G401.6 (cell line): ENCODE data around the gene ZBTB44.

Experiments
- FAIRE-seq: peaks from 2 replicates; lab custom pipeline; 2012; peaks lifted over from hg19 to GRCh38; lab: Jason Lieb, UNC

ZBTB44 gene

DNA sequence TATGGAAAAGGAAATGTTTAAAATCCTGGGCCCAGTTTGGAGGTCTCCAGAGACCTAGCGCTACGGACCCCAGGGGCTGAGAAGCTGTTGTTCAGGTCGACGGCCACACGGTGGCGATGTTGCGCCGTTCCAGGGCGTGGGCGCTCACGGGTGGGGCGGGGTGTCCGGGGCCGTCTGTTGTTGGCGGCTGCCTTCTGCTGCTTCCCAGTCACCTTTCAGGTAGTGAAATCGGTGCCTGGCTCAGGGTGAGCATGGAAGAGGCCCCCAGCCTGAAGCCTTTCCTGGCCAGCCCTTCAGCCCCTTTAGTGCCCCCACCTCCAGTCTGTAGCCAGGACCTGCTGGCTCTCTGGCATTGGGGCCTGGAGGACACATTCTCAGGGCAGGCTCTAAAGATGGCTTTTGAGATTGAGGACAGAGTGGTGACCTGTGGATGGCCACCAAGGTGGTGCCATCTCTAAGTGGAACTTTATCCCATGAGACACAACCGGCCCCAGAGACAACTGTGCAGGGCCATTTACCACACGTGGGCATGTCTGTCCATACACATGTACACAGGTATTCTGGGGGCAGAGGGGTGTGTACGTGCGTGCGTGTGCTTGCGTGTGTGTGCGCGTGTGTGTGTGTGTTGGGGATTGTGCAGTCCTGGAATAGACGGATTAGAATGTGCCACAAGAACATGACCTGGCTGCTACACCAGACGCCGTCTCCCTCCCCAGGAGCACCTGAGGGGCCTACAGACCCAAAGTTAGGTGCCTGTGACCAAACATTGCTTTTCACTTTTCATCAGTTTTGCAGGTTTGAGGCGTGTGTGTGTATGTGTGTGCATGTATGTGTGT lies 101.4 kb downstream of the ZBTB44 start:
- no peak for FAIRE-seq

DNA sequence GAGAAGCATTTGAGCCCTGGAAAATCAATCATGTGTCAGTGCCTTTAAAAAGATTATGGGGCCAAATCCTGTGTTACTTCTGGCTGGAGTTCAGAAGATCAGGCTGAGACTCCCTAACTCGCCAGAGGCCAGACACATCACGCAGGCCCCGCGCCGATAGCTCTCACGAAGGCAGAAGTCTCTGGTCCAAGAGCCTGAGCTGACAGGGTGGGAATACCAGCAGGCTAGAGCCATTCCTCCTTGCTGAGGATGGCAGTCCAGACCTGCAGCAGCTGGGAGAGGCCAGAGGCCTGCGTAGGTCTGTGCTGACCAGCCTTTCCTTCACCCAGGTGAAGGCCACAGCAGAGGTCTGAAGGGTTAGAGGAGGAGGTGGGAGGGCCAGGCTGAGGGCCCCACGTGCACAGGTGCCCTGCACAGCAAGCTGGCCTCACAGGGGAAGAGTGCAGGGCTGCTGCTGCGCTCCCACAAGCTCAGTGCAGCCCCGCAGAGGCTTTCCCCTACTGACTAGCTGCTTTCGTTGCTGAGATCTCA lies 102.2 kb downstream of the ZBTB44 start:
- no peak for FAIRE-seq

DNA sequence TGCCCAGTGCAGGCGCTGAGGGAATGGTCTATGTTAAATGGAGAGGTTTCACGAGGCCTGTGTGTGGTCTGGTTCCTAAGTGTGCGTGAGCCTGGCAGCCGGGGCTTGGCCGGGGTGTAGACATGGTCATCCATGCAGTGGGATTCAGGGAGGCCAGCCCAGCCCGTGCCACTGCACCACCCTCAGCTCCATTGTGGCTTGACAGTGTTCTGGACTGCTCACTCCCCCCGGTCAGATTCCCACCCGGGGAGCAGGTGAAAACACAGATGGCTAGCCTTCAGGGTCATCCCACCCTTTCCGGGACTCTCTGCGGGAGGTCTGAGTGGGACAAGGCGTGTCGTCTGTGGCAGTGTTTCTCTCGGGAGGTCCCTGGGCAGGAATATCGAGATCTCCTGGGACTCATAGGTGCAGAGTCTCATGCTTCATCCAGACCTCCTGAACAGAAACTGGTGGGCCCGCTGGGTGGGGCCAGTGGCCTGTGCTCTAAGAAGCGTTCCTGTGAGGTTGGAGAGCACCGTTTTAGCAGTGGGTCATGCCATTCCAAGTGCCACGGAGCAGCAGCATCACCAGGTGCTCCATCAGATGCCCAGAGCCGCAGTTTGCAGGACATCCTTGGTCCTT lies 102.8 kb downstream of the ZBTB44 start:
- FAIRE-seq = no peak

DNA sequence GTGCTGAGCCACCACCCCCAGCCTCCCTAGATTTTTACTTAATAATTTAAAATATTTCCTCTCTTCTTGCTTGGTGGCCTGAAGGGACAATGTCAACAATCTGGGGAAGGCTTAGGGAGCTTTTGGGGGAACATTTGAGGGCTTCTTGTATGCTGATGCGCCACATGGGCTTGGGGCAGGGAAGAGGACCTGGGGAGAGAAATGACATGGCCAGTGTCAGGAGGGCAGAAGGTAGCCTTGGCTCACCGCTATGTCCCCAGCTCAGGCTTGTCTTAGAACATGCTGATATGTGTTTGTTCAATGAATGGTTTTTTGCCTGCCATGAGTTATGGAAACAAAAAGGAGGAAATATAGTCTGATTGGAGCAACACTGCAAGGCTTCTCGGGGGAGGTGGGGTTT lies 103.6 kb downstream of the ZBTB44 start:
- no peak for FAIRE-seq

DNA sequence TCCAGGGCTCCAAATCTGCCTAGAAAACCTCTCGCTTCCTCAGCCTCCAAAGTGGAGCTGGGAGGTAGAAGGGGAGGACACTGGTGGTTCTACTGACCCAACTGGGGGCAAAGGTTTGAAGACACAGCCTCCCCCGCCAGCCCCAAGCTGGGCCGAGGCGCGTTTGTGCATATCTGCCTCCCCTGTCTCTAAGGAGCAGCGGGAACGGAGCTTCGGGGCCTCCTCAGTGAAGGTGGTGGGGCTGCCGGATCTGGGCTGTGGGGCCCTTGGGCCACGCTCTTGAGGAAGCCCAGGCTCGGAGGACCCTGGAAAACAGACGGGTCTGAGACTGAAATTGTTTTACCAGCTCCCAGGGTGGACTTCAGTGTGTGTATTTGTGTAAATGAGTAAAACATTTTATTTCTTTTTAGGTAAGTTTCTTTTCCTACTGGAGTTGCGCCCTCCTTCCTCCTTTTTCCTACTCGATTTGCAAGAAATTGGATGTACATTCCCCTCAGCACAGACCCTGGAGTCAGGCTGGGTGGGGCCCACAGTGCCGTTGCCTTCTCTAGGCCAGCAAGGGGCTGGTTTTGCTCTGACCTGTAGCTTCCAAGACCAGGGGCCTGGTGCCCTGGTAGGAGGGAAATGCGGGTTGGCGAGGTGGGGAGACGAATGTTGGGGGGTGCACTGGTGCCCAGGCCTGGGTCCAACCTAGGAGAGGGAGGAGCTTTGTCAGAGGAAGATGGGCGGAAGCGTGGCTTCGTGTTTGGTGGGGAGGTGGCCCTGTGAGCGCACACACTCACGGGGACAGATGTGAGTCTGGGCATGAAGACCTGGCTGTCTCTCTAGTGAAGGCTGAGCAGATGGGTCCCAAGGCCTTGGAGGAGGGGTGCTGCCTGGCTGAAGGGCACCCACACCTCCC lies 104.5 kb downstream of the ZBTB44 start:
- FAIRE-seq = no peak

DNA sequence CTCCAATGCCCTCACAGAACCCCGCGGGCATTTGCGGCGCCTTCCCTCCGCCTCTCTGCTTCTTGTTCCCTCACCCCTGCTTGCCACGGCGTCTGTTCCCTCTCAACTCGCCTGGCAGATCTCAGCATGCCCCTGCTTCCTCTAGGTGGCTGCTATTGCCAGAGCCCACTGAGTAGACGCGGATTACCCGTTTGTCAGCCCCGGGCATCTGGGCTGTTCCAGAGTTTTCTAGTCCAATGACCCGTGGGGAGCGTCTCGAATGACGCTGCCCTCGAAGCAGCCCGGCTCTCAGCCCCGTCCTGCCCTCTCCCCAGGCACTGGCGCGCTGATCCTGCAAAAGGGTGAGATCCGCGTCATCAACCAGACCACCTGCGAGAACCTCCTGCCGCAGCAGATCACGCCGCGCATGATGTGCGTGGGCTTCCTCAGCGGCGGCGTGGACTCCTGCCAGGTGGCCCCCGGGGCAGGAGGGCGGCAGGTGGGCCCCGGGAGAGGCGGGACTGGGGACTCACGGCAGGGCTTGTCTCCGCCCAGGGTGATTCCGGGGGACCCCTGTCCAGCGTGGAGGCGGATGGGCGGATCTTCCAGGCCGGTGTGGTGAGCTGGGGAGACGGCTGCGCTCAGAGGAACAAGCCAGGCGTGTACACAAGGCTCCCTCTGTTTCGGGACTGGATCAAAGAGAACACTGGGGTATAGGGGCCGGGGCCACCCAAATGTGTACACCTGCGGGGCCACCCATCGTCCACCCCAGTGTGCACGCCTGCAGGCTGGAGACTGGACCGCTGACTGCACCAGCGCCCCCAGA lies 105.4 kb downstream of the ZBTB44 start:
- no peak for FAIRE-seq

DNA sequence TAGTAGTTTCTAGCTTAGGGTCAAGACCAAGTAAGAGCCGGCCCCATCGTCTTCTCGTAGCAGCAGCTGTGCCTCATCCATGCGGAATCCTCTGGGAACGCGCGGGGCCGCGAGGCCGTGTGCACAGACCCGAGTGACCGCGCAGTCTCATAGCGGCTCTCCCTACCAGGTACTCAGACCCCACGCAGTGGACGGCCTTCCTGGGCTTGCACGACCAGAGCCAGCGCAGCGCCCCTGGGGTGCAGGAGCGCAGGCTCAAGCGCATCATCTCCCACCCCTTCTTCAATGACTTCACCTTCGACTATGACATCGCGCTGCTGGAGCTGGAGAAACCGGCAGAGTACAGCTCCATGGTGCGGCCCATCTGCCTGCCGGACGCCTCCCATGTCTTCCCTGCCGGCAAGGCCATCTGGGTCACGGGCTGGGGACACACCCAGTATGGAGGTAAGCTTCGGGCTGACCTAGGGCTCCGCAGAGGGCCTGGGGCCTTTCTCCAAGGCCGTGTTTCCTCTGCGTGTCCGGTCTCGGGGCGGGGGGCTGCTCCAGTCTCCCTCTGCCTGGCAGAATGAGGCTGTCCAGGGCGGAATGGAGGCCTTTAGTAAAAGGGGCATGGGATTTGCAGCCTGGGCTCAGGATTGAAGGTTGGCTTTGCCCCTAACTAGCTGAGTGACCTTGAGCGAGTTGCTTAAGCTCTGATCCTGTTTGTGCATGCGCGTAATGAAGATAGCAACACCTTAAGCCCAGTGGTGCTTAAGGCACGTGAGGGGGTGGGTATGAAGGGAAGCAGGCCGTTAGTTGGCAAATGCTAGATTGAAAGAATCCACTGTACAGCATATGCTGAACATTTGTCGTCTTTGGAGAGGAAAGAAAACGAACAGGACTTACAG lies 106.2 kb downstream of the ZBTB44 start:
- FAIRE-seq = no peak

DNA sequence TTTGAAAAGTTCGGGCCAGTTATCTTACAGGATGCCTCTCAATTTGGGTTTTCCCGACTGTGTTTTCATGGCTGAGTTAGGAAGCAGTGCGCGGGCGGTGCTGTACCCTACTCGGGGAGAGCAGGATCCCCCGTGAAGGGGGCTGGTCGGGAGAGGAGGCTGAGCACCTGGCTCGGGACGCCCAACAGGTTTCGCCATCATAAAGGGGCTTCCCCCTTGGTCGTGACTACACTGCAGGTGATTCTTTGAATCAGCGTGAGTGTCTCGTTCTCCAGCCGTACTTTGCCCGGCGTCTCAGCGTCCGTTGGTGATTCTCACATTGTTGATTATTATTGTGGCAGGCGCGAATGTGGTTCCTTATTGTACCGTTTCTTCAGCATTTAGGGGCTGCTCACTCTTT lies 108.6 kb downstream of the ZBTB44 start:
- FAIRE-seq = no peak

DNA sequence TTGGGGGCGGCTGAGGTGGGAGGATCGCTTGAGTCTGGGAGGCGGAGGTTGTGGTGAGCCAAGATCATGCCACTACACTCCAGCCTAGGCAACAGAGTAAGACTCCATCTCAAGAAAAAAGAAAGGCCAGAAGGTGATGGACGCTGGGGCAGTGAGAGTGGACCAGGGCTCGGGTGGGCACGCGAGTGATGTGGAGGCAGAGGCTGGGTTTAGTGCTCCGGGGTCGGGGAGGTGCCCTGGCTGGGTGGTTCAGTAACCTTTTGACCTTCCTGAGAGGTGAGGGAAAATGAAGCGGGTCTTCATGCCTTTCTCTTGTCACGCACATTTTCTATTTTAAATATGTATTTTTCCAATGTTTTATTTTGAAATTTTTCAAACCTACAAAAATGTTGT lies 110.0 kb downstream of the ZBTB44 start:
- no peak for FAIRE-seq

DNA sequence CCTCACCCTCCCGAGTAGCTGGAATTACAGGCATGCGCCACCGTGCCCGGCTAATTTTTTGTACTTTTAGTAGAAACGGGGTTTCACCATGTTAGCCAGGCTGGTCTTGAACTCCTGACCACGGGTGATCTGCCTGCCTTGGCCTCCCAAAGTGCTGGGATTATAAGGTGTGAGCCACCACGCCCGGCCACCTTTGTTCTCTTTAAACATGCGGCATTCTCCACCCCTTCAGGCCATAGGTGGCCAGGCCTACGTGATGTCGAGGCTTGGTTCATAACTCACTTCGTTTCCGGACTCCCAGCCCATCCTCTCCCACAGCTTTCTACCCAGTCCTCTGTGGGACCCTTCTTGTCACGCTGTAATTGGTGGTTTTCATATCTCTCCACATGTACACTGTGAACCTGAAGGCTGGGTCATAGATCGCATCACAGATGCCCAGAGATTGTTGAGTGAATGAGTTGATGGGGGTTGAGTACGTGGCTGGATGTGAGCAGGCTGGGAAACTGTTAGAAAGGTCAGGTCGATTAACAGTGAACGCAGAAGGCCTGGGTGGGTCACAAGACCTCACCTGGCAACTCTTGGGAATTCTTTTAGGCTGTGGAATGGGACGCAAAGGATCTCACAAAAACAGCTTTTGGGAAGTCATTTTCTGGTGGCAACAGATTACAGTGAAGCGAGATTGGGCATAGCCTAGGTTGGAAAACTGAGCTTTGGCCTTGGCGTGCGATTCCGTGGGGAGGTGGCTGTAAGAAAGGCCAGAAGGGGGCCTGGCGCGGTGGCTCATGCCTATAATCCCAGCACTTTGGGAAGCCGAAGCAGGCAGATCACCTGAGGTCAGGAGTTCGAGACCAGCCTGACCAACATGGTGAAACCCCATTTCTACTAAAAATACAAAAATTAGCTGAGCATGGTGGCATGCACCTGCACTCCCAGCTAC lies 110.7 kb downstream of the ZBTB44 start:
- FAIRE-seq = no peak

DNA sequence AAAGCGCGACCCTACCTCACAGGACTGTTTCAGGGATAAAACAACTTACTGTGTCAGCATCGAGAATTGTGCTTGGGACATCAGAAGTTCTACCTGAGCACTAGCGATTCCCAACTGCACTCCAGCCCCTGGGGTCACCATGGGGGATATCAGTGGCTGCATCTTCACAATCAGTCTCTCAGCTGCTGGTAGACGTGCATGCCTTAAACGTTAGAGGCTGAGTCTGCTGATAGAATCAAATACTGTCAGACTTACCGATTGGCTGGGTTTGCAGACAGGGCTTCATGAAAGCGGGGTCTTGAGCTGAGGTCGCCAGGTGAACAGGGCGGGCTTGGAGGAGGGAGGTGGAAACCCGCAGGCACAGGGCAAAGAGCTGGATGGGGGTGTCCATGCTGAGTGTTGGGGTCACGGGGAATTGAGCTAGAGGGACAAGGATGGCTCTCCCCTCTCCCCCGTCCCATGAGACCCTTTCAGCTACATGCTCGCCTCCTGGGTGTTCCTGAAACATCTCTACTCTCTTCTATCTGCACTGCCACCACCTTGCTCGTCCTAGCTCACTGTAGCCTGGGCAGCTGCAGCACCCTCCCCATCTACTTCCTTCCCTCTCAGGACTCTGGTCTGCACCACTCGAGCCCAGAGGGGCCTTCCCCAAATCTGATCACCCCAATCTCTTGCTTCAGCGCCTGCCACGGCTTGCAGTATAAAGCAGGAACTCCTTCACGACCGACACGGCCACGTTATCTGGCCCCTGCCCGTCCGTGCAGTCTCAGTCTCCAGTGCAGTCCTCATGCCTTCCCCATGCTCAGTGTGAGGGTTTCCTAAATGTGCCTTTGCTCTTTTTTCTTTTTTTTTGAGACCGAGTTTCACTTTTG lies 111.7 kb downstream of the ZBTB44 start:
- FAIRE-seq = no peak

DNA sequence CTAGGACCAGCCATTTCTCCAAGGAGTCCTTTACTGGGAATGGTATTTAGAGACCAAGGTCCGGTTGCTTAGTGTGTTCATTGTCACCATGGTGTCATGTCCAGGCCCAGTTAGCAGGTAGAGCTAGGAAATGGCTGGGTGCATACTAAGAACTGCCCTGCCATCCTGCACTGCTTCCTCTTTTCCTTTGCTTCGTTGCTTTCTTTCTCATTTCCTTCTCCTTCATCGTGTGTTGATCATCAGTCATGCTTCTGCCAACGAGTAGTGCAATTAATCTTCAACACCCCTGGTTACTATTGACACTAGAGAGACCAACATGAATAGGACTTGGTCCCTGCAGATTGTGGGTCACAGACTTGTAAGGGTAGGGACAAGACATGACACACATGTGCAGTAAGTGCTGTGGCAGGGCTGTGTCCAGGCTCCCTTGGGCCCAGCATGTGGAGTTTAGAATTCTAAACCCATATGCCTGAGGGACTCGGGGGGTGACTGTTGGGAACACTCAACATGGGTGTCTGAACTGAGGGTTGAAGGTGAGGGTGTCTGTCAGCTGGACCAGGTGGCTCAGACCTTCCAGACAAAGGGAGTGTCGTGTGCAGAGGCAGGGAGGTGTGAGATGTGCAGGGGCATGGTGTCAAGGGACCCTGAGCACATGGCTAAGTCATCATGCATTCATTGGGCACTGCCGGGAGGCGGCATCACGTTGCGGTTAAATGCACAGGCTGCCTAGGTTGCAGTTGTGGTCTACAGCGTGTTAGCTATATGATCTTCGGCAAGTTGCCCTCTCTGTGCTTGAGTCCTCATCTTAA lies 112.5 kb downstream of the ZBTB44 start:
- no peak for FAIRE-seq

DNA sequence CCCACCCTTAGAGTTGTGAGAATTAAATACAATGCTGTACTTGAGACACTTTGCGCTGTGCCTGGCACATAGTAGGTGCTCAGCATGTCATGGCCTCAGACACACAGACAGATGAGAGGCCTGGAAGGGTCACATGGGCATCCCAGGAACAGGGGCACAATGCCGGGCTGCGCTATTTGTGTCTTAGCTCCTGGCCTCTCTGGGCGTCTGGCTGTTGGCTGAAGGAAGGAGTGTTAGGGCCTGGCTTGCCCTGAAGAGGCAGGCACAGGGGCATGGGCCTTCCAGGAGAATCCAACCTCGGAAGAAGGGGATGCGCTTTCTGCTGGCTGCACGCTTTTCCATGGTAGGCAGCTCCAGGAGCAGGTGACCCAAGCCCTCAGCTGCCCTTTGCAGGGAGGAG lies 113.7 kb downstream of the ZBTB44 start:
- no peak for FAIRE-seq

DNA sequence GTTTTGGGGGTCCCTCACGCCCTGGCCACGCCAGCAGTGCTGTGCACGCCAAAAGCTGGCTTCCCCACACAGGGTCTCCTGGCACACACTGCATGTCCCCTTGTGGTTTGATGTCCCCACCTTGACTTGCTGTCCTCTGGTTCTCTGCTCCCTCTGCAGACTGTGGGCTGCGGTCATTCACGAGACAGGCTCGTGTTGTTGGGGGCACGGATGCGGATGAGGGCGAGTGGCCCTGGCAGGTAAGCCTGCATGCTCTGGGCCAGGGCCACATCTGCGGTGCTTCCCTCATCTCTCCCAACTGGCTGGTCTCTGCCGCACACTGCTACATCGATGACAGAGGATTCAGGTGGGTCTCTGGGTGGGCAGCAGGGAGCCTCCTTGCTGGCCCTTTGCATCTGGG lies 114.9 kb downstream of the ZBTB44 start:
- FAIRE-seq = no peak

DNA sequence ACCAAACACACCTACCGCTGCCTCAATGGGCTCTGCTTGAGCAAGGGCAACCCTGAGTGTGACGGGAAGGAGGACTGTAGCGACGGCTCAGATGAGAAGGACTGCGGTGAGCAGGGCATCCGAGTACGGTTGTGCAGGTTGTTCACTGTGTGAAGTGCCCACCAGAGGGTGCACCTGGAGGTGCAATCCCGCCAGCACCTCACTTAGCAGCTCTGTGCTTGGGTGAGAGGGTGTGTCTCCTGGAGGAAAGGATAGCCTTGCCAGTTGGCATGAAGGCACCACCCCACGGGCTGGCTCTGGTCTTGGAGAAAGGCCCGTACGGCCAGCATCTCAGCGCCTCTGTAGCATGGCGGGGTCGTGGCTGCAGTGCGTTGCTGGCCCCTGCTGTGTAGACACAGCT lies 115.8 kb downstream of the ZBTB44 start:
- FAIRE-seq = no peak

DNA sequence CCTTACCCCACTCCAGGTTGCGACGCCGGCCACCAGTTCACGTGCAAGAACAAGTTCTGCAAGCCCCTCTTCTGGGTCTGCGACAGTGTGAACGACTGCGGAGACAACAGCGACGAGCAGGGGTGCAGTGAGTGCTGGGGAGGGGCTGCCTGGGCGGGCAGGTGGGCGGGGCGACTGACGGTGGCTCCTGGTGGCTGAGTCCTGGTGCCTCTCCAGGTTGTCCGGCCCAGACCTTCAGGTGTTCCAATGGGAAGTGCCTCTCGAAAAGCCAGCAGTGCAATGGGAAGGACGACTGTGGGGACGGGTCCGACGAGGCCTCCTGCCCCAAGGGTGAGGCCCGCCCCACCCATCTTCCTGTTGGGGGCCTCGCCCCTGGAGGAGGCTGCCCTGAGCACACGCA lies 116.4 kb downstream of the ZBTB44 start:
- FAIRE-seq = no peak

DNA sequence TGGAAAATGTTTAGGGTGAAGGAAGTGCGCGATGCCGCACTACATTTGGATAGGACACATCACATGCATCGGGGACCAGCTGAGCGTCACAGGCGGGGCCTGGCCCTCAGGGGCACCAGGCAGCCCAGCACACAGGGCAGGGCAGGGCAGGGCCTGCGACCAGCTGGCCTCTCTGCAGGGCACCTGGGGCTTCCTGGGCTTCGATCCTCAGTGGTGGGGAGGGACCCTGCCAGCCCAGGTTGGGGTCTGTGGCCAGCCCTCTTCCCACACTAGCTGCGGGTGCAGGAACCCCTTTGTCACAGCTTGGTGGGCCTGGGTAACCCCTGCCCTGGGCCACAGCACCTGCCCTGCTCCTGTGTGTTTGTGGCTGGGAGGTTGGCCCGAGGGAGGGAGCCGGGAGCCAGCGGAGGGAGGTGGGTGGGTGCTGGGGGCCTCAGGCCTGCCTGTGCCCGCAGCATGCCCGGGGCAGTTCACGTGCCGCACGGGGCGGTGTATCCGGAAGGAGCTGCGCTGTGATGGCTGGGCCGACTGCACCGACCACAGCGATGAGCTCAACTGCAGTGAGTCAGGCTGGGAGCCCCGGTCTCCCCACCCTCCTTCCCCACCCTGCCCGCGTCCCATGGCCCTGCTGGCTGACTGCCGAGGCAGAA lies 117.2 kb downstream of the ZBTB44 start:
- FAIRE-seq = no peak
